ENCODE results near the gene ZNF761. TPM values are rescaled to one million over a fixed set of nuclear protein-coding genes. Genes with fewer than 3 reads are reported as not detected.
"Not testable (repeated sequence)": the region's sequence is repeated elsewhere in the genome, so short reads cannot be mapped to it uniquely, and the experiment has no call there.

Gene ZNF761
- total RNA-seq, 2 donors from 2014 or later, result 5.7 to 7.8 TPM

DNA sequence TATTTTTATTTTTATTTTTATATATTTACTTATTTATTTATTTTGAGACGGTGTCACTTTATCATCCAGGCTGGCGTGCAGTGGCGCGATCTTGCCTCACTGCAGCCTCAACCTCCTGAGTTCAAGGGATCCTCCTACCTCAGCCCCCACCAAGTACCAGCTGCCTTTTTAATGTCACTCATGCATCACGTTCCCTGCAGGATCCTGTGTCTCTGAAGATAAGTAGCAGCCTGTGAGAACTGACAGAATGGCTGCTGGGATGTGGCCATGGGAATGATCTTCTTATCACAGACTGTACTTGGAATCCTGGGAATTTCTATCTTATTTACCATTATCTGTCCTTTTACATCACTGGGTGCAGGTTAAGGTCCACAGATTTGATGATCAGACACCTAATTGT, 9.2 kb upstream of the ZNF761 start:
- Mint-ChIP-seq H3K27me3 (no peaks in the 10 kb centered on the region), H3K4me1 (no peaks in the 10 kb centered on the region), H3K4me3 (no peak overlapping the region), H3K36me3 (ENCODE audit: low read depth) (no peaks in the 10 kb centered on the region), H3K27ac (no peak overlapping the region)
- peaks cover 4% of the 10 kb centered on the region for H3K9me3 ChIP-seq (ENCODE audit: control insufficient read depth, low read length, poor library complexity, severe bottlenecking)
- no peak for ATAC-seq
- DNase-seq, result no peak

DNA sequence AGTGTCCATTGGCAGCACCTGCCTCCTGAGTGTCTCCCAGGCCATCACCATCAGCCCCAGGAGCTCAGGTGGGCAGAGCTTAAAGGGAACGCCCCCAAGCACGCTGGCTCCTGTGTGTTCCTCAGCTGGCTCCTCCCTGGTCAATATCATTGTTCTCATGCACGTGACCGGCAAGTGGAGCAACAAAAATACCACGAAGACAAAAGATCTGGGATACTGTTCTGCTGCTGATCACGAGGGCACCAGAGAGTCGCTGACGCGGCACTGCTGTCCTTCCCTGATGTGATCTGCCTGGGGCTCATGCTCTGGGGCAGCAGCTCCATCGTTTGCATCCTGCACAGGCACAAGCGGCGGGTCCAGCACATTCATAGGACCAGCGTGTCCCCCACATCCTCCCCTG, 8.7 kb upstream of the ZNF761 start:
- ATAC-seq; H3K9me3 ChIP-seq (ENCODE audit: control insufficient read depth, low read length, poor library complexity, severe bottlenecking); H3K4me3 Mint-ChIP-seq; H3K4me1 Mint-ChIP-seq; H3K27ac Mint-ChIP-seq; H3K36me3 Mint-ChIP-seq (ENCODE audit: low read depth); DNase-seq; H3K27me3 Mint-ChIP-seq: not testable (repeated sequence)

DNA sequence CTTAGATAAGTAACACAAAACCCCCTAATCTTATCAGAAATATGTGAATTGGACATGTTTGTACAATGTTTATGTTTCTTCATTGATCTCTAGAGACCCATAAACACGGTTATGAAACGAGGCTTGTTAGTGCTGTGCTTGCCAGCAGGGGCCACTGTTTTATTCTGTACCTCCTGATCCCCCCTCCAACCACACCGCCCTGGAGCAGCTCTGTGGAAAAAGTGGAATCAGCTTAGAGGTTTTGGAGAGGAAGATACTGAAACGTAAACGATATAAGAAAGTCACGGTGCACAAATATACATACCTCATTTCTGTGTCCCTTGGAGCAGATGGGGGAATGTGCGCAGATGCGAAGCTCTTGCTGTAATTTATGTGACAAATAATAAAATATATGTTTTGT, 8.1 kb upstream of the ZNF761 start:
- H3K4me3 Mint-ChIP-seq; H3K27ac Mint-ChIP-seq; H3K27me3 Mint-ChIP-seq; DNase-seq; H3K36me3 Mint-ChIP-seq (ENCODE audit: low read depth); H3K4me1 Mint-ChIP-seq; H3K9me3 ChIP-seq (ENCODE audit: control insufficient read depth, low read length, poor library complexity, severe bottlenecking); ATAC-seq: not testable (repeated sequence)

DNA sequence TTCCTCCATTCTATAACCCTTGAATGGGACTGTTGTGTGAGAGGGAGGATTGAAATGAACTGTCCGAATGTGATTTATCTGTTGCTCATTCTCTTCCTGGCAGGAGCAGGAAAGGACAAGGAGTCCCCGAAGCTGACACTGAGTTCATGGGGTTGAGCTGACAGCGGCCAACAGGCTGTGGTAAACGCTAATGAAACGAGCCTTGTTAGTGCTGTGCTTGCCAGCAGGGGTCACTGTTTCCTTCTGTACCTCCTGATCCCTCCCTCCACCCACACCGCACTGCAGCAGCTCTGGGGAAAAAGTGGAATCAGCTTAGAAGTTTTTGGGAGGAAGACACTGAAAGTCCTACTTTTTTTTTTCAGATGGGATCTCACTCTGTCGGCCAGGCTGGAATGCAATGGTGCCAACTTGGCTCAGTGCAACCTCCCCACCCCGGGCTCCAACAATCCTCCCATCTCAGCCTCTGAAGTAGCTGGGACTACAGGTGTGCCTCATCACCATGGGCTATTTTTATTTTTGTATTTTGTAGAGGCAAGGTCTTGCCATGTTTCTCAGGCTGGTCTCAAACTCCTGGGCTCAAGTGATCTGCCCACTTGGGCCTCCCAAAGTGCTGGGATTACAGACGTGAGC, 6.7 kb upstream of the ZNF761 start:
- Mint-ChIP-seq H3K4me1 (no peaks in the 10 kb centered on the region), H3K27ac (no peak overlapping the region), H3K36me3 (ENCODE audit: low read depth) (no peaks in the 10 kb centered on the region), H3K4me3 (no peak overlapping the region), H3K27me3 (no peaks in the 10 kb centered on the region)
- ATAC-seq (peak; percentile 89), DNase-seq (peak; percentile 30 to 49 (median 41))
- no peaks in the 10 kb centered on the region for H3K9me3 ChIP-seq (ENCODE audit: control insufficient read depth, low read length, poor library complexity, severe bottlenecking)

DNA sequence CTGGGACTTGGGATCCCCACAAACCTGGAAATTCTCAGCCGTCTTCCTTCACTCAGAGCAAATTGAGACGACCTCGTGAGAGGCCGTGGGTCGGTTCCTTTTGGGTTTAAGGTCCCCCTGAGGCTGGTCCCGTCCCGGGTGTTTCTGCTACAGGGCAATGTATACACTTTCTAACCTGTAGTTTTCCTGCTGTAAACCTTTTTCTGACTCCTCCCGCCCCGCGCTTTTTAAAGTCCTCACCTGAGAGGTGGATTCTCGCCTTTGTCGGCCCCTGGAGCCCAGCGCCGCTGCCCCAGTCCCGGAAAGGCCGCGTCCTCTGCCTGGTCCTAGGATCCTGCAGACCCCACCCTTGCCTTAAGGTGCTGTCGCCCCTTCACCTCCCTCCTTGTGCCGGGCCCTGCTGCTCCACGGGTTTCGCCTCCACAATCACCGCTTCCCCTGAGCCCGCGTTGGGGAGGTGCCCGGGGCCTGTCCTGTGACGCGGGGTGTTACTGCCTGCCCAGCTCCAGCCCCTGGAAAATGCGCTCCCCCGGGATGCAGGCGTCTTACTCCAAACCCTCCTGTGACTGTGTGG, 391 bp downstream of the ZNF761 start:
- DNase-seq (peak in 1 of 3 donors; percentile 5), ATAC-seq (peak; percentile 45)
- H3K9me3 ChIP-seq (ENCODE audit: control insufficient read depth, low read length, poor library complexity, severe bottlenecking), result no peaks in the 10 kb centered on the region
- Mint-ChIP-seq H3K4me3 (peak overlapping the region; percentile 94), H3K36me3 (ENCODE audit: low read depth) (peaks cover 2% of the 10 kb centered on the region), H3K27me3 (no peaks in the 10 kb centered on the region), H3K27ac (peak overlapping the region; percentile 96), H3K4me1 (peaks cover 11% of the 10 kb centered on the region)

DNA sequence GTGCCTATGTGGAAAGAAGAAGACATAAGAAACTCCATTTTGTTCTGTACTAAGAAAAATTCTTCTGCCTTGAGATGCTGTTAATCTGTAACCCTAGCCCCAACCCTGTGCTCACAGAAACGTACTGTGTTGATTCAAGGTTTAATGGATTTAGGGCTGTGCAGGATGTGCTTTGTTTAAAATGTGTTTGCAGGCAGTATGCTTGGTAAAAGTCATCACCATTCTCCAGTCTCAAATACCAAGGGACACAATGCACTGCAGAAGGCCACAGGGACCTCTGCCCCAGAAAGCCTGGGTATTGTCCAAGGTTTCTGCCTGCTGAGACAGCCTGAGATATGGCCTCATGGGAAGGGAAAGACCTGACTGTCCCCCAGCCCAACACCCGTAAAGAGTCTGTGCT, 12.0 kb downstream of the ZNF761 start:
- DNase-seq, H3K4me3 Mint-ChIP-seq, ATAC-seq, H3K27ac Mint-ChIP-seq, H3K27me3 Mint-ChIP-seq, H3K4me1 Mint-ChIP-seq: not testable (repeated sequence)
- H3K36me3 Mint-ChIP-seq (ENCODE audit: low read depth), result peaks cover 12% of the 10 kb centered on the region
- H3K9me3 ChIP-seq (ENCODE audit: control insufficient read depth, low read length, poor library complexity, severe bottlenecking), result peaks cover 20% of the 10 kb centered on the region

DNA sequence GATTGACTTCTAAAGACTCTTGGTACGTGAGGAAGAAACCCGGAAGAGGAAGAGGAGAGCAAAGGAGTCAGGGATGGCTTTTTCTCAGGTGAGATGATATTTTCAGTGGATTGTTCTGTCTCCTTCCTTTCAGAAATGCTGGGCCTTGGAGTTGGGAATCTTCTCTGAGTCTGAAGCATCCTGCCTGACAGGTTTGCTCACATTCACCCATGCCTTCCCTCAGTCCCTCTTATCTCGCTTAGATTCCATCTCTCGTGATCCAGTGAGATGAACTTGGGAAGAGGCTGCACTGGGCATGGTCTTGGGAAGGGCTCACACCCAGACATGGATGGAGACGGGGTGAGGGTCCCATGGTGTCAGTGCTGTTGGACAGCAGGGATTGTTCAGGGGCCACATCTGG, 15.4 kb downstream of the ZNF761 start:
- ATAC-seq; H3K27me3 Mint-ChIP-seq; H3K36me3 Mint-ChIP-seq (ENCODE audit: low read depth); H3K27ac Mint-ChIP-seq; H3K4me3 Mint-ChIP-seq; DNase-seq; H3K4me1 Mint-ChIP-seq: not testable (repeated sequence)
- H3K9me3 ChIP-seq (ENCODE audit: control insufficient read depth, low read length, poor library complexity, severe bottlenecking), result peaks cover 21% of the 10 kb centered on the region

DNA sequence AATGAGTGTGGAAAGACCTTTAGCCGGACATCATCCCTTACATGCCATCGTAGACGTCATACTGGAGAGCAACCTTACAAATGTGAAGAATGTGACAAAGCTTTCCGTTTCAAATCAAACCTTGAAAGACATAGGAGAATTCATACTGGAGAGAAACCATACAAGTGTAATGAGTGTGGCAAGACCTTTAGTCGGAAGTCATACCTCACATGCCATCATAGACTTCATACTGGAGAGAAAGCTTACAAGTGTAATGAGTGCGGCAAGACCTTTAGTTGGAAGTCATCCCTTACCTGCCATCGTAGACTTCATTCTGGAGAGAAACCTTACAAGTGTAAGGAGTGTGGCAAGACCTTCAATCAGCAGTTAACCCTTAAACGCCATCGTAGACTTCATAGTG, 24.0 kb downstream of the ZNF761 start:
- H3K9me3 ChIP-seq (ENCODE audit: control insufficient read depth, low read length, poor library complexity, severe bottlenecking), result peaks cover 55% of the 10 kb centered on the region
- no peak for DNase-seq

DNA sequence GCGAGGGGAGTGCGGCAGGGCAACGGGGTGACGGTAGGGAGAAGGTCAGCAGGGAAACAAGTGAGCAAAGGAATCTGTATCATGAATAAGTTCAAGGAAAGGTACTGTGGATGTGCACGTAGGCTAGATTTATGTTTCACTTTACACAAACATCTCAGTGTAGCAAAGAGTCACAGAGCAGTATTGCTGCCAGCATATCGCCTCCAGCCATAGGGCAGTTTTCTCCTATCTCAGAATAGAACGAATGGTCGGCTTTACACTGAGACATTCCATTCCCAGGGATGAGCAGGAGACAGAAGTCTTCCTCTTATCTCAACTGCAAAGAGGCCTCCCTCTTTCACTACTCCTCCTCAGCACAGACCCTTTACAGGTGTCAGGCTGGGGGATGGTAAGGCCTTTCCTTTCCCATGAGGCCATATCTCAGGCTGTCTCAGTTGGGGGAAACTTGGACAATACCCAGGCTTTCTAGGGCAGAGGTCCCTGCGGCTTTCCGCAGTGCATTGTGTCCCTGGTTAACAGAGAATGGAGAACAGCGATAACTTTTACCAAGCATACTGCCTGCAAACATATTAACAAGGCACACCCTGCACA, 28.4 kb downstream of the ZNF761 start:
- ATAC-seq; H3K4me1 Mint-ChIP-seq; H3K27ac Mint-ChIP-seq; DNase-seq; H3K27me3 Mint-ChIP-seq; H3K36me3 Mint-ChIP-seq (ENCODE audit: low read depth); H3K4me3 Mint-ChIP-seq: not testable (repeated sequence)
- peaks cover 24% of the 10 kb centered on the region for H3K9me3 ChIP-seq (ENCODE audit: control insufficient read depth, low read length, poor library complexity, severe bottlenecking)

More for the DNA sequence above, 24.0 kb downstream of the ZNF761 start:
- no peaks in the 10 kb centered on the region for H3K4me1 Mint-ChIP-seq
- no peaks in the 10 kb centered on the region for H3K36me3 Mint-ChIP-seq (ENCODE audit: low read depth)
- no peak overlapping the region for H3K4me3 Mint-ChIP-seq
- no peaks in the 10 kb centered on the region for H3K27me3 Mint-ChIP-seq
- H3K27ac Mint-ChIP-seq, result no peak overlapping the region
- no peak for ATAC-seq

DNA sequence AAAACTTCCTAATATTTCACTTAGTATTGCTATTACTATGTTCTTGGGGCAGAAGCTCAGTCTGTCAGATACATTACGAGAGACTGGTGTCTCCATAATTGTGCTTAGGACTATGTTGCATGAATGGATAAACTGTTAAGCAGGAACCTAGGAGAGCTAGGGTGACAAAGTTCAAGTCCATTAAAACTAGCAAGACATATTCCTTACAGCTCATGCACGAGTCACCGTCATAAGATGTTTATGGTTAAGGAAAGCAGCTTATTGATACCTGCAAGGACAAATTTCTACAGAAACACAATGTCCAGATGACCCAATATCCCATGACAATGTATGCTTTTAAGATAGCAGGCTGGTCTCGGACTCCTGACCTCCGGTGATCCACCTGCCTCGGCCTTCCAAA, 30.1 kb downstream of the ZNF761 start:
- peaks cover 8% of the 10 kb centered on the region for H3K9me3 ChIP-seq (ENCODE audit: control insufficient read depth, low read length, poor library complexity, severe bottlenecking)
- ATAC-seq (no peak), DNase-seq (no peak)
- peaks cover 3% of the 10 kb centered on the region for H3K4me1 Mint-ChIP-seq
- H3K27me3 Mint-ChIP-seq, result no peaks in the 10 kb centered on the region
- H3K27ac Mint-ChIP-seq, result no peak overlapping the region
- H3K4me3 Mint-ChIP-seq, result no peak overlapping the region
- H3K36me3 Mint-ChIP-seq (ENCODE audit: low read depth), result no peaks in the 10 kb centered on the region

DNA sequence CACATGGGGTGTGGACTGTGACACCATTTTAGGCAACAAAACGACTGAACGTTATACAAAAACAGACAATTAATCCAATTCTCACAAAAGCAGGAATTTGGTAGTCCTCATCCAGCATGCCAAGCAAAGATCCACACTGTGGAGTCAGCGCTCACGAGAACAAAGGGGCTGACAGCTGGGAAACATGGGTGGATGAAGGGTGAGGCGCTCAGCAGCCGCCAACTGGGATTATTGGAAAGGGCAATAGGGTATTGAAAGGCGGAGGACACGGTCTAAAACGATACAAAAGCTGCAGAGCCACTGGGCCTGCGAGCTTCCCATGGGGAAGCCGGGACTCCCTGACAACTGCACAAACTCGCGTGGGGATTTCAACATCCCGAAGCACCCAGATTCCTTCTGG, 31.1 kb downstream of the ZNF761 start:
- Mint-ChIP-seq H3K4me1 (peaks cover 3% of the 10 kb centered on the region), H3K4me3 (no peak overlapping the region), H3K36me3 (ENCODE audit: low read depth) (no peaks in the 10 kb centered on the region), H3K27me3 (no peaks in the 10 kb centered on the region), H3K27ac (no peak overlapping the region)
- no peak for DNase-seq
- ATAC-seq, result no peak
- H3K9me3 ChIP-seq (ENCODE audit: control insufficient read depth, low read length, poor library complexity, severe bottlenecking), result no peaks in the 10 kb centered on the region

DNA sequence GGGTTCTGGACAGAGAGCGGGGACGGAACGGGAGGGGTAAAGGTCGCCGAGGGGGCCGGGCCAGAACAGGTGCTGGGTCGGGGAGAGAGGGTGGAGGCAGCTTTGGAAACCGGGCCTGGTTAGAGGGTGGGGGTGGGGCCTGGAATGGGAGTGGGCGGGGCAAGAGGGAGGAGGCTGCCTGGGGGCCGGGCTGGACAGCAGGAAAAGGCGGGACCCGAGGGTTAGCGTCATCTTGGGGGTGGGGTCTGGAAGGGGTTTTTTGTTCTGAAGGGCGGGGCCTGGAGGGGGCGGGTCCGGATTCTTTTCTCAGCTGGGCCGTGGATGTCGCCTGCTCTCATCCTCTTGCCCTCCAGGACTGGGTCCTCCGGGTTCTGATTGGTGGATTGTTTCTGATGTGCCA, 31.5 kb downstream of the ZNF761 start:
- no peaks in the 10 kb centered on the region for H3K27me3 Mint-ChIP-seq
- peaks cover 4% of the 10 kb centered on the region for H3K4me1 Mint-ChIP-seq
- no peaks in the 10 kb centered on the region for H3K9me3 ChIP-seq (ENCODE audit: control insufficient read depth, low read length, poor library complexity, severe bottlenecking)
- H3K4me3 Mint-ChIP-seq, result no peak overlapping the region
- DNase-seq, result no peak
- no peak for ATAC-seq
- no peak overlapping the region for H3K27ac Mint-ChIP-seq
- H3K36me3 Mint-ChIP-seq (ENCODE audit: low read depth), result no peaks in the 10 kb centered on the region

DNA sequence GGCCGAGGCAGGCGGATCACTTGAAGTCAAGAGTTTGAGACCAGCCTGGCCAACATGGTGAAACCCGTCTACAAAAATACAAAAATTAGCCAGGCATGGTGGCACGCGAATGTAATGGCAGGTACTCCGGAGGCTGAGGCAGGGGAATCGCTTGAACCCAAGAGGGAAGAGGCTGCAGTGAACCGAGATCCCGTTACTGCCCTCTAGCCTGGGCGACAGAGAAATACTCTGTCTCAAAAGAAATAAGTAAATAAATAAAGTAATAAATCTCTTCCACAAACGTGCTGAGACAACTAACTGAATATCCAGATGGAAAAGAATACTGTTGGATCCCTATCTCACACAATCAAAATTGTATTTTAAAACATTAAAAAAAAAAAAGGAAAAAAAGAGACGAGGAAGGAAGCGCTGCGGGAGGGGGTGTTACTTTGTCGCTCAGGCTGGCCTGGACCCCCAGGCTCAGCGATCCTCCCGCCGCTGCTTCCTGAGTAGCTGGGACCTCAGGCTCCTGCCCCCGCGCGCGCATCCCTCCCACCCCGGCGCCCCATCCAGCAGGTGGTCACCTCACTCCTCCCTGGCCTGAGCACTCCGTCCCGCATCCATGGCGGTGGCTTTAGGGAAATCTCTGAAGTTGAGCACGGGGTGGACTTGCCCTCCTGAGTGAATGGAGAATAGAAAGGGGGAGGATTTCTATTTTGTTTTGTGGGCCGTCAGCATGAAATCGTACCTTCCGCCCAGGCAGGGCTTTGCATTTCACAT, 35.1 kb downstream of the ZNF761 start:
- Mint-ChIP-seq H3K36me3 (ENCODE audit: low read depth) (no peaks in the 10 kb centered on the region), H3K4me3 (peak overlapping the region; percentile 88), H3K27me3 (no peaks in the 10 kb centered on the region), H3K27ac (no peak overlapping the region), H3K4me1 (peaks cover 8% of the 10 kb centered on the region)
- DNase-seq (no peak), ATAC-seq (peak; percentile 39)
- no peaks in the 10 kb centered on the region for H3K9me3 ChIP-seq (ENCODE audit: control insufficient read depth, low read length, poor library complexity, severe bottlenecking)
